GM12801 (cell line): ENCODE results near the gene ZNF329.

Source experiments
- CTCF ChIP-seq: IDR thresholded peaks from one replicate; pipeline ENCODE4 v1.5.1; 2011; ENCODE audit warnings: control low read depth; ENCODE audit not compliant: insufficient read length; ENCODE audit errors: extremely low read depth

ZNF329 gene

DNA sequence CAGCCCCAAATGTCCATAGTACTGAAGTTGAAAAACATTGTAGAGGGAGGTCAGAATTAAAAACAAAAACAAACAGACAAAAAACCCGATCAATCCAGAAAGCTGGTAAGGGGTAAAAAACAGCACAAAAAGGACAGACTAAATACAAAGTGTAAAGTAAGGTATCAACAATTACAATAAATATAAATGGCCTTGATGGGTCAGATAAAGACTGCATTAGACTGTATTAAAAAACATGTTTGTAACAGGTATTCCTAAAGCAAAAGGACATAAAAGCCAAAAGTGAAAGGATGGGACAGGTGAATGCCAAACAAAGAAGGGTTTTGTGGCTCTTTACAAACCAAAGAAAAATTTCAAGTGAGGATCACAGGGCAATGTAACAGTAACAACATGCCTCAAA is 16.3 kb downstream of the ZNF329 start:
- TF ChIP-seq CTCF, result no peak

- TF ChIP-seq CTCF, result no peak
Measured at GRCh38 chr19:58129284-58129683, 21.3 kb downstream of the ZNF329 start.

GRCh38 chr19:58128041-58128685 is 22.4 kb downstream of the ZNF329 start:
- no peak for TF ChIP-seq CTCF

DNA sequence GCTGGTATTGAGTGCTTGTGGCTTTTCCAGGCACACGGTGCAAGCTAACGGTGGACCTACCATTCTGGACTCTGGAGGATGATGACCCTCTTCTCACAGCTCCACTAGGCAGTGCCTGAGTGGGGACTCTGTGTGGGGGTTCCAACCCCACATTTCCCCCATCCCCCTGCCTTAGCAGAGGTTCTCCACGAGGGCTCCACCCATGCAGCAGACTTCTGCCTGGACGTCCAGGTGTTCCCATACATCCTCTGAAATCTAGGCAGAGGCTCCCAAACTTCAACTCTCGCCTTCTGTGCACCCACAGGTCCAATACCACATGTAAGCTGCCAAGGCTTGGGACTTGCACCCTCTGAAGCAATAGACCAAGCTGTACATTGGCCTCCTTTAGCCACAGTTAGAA is 27.2 kb downstream of the ZNF329 start:
- TF ChIP-seq CTCF, result no peak

GRCh38 chr19:58118979-58119733 is 31.4 kb downstream of the ZNF329 start:
- TF ChIP-seq CTCF, result no peak

DNA sequence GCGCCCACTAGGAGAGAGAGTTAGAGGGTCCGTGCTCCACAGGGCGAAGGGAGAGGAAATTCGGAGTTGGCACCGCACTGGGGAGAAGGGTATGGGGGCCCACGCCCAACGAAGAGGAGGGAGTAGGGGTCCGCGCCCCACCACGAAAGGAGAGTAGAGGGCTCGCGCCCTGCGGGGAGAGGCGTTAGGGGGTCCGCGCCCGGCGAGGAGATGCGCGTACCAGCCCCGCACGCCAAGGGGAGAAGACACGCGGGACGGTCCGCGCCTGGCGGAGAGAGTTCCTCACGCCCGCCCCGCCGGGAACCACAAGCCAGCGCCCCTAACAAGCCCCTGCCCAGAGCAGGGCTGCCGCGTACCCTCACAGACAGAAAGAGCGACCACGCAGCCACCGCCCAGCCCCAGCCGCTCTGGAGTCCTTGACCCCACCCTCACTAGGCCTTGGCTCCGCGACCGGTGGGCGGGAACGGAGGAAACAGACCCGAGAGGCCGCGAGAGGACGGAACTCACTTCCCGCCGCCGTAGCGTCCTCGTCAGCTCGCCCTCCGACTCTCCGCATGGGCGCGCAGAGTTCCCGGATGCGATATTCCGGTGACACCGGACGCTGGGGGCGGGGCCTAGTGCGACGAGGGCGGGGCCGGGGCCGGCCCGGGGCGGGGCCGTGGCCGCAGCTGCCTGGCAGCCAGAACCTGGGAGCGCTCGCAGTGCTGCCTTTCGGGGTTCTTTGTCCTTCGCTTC is 32.6 kb downstream of the ZNF329 start:
- no peak for TF ChIP-seq CTCF

- no peak for TF ChIP-seq CTCF
Measured at GRCh38 chr19:58108546-58108817, 42.1 kb downstream of the ZNF329 start.
